NCI-H2227 treated with DMSO at 0.1 percent for 48 hours (cell line): ENCODE measurements around the gene APOC4.
"Not testable (repeated sequence)": the region's sequence is repeated elsewhere in the genome, so short reads cannot be mapped to it uniquely, and the experiment has no call there.

Experiments used
- DNase-seq: peaks from one replicate; lab custom pipeline; 2025; lab: John Stamatoyannopoulos, UW

Gene APOC4

DNA sequence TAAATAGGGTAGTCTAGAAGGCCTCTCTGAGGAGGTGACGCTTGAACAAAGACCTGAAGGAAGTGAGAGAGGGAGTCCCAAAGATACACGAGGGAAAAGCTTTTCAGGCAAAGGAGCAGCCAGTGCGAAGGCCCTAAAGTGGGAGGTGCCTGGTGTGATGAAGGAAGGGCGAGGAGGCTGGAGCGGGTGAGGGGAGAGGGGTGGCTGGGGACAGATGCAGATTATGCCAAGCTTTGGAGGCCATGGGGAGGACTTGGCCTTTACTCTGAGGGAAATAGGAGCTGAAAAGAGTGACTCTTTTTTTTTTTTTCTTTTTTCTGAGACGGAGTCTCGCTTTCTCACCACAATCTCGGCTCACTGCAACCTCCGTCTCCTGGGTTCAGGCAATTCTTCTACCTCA, 16.1 kb downstream of the APOC4 start:
- no peak for DNase-seq

DNA sequence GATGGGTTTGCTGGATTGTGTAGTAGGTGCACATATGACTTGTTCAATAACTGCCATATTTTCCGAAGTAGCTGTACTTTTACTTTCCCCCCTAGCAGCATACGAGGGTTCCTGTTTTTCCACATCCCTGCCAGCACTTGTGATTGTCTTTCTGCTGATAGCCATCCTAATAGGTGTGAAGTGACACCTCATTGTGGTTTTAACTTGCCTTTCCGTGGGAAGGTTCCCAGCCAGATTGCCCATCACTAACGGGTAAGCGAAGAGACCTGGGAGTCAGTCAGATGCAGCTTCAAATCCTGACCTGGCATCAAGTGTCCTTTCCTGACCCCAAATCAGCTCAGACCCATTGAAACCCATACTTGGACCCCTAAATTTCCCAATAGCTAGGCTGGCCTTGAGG, 17.7 kb downstream of the APOC4 start:
- DNase-seq: no peak

DNA sequence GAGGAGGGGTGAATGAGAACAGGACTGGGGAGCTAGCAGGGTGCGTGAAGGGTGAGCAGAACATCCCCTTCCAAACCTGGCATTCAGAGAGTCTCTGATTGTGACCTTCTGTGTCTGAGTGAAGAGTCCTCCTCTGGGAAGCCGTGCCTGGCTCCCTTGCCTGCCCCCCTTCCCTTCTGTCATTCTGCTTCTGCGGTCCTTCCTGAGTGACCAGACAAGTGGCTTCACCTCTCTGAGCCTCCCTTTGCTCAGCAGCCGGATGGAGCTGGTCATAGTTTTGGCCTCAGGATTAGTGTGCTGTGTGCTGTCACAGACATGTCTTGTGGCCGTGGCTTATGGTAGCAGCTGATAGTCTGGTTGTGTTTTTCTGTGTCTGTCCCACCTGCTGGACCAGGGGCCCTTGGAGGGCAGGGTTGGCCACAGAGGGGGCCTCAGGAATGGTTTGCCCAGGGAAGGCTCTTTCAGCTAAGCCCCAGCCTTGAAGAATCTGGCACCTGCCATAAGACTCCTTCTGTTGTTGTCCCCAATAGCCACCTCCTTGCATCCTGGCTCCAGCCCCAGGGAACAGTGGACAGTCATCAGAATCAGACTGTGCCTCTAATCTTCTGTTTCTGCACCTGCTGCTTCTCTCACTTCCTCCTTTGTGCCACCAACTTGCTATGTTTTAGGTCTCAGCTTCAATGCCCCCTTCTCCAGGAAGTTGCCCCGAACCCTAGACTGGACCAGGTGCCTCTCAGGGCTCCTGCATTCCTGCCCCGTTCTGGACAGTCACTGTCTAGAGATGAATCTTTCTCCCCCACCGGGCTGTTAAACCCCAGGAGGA, 19.1 kb downstream of the APOC4 start:
- no peak for DNase-seq

DNA sequence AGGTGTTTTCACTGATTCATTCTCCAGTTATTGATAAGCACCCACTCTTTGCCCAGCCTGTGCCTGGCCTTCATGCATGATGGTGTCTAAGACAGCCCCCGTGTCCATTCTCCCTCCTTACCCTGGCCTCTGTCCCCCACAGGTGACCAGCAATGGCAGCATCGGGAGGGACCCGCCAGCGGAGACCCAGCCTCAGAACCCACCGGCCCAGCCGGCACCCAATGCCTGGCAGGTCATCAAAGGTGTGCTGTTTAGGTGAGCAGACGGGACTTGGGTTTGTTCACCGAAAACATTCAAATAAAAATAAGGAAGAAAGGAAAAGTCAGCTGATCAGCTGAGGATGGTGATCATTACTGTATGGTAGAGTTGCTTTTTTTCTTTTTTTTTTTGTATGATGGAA, 19.8 kb downstream of the APOC4 start:
- DNase-seq: no peak

DNA sequence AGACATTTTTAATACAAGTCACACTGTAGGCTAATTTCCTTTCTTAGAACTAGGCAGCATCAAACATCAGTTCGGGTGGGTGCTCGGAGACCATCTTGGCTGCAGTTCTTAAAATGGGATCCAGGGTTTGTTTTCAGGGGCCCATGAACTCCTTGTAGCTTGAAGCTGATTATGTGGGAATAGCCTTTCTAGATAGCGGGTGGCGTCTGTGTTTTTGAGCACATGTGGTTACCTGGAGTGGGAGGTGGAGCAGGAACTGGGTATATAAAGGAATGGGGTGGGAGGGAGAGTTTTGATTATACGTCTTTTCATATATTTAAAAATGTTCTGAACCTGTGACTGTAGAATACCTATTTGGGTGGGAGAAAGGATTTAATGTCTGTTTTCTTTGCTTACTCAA, 26.1 kb downstream of the APOC4 start:
- no peak for DNase-seq

DNA sequence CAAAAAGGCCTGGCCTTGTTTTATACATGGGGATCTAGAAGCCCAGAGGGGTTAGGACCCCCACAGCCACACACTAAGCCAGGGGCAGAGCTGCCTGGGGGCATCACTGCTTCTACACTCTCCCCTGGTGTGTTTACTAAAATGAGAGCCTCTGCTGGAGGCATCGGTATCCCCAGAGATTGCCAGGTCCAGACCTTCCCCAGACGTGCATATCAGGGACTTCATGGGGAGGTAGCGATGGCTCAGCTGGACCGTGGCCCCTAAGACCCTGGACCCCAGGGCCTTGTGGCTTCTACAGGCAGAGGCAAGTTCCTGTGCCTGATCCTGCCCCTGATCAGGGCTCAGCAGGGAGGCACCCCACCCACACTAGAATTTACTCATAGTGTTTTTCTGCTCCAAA, 26.6 kb downstream of the APOC4 start:
- peak; percentile 23 for DNase-seq

DNA sequence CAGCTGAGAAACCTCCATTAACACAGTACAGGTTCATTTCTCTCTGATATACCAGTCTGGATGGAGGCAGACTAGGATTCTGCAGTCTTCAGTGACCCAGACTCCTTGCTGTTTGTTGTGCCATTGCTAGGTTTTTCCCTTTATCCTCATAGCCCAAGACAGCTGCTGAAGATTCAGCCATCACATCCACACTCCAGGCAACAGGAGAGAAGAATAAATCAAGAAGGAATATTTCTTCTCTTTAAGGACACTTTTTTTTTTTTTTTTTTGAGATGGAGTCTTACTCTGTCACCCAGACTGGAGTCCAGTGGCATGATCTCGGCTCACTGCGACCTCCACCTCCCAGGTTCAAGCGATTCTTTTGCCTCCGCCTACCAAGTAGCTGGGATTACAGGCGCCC, 27.4 kb downstream of the APOC4 start:
- DNase-seq: no peak

DNA sequence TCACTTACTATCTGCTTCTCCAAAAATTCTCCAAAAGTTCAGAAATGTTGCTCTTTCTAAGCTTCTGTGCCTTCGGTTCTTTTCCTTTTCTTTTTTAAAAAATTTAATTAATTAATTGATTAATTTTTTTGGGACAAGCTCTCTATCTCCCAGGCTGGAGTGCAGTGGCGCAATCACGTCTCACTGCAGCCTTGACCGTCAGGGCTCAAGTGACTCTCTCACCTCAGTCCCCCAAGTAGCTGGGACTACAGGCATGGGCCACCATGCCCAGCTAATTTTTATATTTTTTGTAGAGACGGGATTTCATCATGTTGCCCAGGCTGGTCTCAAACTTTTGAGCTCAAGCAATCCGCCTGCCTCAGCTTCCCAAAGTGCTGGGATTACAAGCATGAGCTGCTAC, 29.4 kb downstream of the APOC4 start:
- DNase-seq: not testable (repeated sequence)

DNA sequence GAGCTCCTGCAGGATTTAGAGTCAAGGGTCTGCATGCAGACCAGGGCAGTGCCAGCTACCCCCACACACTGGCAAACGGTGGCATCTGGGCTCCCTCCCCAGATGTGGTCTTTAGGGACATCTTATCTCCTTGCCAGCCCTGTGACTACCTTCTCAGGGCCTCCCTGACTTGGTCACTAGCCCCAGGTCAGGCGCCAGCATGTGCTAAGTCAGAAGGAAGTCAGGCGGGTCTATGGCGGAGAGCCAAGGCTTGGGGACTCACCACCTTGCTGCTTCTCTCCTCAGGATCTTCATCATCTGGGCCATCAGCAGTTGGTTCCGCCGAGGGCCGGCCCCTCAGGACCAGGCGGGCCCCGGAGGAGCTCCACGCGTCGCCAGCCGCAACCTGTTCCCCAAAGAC, 30.8 kb downstream of the APOC4 start:
- DNase-seq: no peak

DNA sequence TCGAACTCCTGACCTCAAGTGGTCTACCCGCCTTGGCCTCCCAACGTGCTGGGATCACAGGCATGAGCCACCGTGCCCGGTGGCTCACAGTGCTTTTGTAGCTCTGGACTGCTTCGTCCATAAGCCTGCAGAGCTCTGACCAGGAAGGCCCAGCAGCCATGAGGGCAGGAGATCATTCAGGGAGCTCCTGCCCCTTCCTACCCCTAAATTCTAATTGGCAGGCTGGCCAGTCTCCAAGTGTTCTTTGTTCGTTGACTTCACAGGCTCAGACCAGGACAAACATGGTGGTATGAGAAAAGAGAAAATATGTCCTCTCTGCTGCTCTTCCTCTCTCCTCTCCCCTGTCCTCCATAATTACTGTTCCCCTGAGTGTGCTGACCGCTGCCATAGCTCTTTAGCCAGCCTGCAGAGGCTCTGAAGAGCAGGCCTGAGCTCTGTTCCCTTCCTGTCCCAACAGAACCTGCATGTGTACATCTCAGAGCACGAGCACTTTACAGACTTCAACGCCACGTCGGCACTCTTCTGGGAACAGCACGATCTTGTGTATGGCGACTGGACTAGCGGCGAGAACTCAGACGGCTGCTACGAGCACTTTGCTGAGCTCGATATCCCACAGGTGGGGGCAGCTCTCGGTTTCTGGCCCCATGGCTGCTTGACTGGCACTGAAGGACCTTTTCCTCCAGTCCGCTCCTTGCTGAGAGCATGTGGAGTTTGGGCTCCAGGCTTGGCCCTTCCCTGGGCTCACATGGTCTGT, 32.1 kb downstream of the APOC4 start:
- DNase-seq: no peak

DNA sequence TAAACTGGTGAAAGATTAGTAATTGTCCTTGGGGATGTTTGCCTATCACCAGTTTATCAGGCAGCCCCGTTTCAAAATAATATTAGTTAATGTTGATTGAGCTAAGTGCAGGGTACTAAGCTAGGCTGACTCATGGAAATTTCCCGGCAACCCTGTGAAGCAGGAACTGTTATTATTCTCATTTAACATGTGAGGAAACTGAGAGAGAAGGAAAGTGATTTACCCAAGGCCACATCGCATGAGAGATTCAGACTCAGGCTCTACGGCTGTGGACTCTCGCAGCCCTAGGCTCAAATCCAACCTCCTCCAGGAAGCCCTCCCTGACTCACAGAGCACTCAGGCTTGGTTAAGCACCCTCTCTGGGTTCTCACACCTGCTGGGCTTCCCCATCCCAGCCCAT, 32.8 kb downstream of the APOC4 start:
- DNase-seq: no peak

DNA sequence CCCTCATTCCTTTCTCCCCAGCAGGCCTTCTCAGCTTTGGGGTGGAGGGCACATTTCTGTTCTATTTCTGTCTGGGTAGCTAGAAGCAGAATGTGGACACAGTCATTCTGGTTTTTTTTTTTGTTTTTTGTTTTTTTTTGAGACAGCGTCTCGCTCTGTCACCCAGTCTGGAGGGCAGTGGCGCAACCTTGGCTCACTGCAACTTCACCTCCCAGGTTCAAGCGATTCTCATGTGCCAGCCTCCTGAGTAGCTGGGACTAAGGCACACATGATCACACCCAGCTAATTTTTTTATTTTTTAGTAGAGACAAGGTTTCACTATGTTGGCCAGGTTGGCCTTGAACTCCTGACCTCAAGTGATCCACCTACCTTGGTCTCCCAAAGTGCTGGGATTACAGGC, 33.4 kb downstream of the APOC4 start:
- no peak for DNase-seq

DNA sequence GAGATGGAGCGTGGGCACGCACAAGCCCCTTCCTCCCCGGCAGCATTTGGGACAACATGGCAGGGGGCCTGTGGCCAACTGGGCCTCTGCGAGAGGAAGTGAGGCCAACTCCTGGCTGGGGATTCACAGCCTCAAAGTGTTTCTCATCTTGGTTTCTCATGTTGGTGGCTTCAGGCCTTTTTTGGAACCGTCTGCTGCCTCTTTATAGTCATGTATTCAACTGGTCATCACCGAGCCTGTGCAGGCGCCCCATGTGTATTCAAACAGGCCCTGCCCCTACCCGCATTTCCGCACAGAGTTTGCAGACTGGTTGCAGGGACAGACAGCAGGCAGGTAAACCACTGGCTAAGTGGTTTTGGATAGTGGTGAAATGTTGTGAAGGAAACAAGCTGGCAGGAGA, 42.0 kb downstream of the APOC4 start:
- DNase-seq: no peak

DNA sequence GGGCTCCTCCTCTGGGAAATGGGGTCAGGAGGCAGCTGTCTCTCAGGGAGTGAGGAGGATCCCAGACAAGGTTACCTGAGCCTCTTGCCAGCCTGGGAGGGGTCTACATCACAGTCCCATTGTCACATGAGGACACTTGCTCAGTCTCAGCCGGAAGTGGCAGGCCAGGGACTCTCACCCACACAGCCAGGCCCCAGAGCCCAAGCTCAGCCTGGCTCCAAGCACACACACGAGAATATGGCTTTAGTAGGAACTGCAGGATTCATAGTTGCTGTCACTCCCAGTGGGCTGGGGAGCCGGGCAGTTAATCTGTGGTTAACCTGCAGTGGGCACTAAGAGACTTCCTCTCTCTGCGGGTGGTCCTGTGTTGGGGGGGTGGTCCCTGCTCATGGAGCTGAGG, 43.4 kb downstream of the APOC4 start:
- no peak for DNase-seq

DNA sequence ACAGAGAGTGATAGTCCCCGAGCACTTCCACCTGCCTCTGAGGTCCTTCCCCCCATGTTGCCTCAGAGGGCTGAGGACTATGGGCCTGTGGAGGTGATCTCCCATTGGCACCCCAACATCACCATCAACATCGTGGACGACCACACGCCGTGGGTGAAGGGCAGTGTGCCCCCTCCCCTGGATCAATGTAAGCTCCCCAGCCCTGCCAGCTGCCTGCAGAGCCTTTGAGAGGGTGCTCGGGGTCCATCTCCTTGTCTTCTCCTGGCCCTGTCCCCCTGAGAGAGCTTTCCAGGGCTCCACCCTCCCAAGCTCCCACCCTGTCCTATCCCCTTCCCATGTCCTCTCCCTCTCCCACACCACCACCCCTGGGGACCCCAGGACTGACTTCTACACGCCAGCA, 44.4 kb downstream of the APOC4 start:
- no peak for DNase-seq

DNA sequence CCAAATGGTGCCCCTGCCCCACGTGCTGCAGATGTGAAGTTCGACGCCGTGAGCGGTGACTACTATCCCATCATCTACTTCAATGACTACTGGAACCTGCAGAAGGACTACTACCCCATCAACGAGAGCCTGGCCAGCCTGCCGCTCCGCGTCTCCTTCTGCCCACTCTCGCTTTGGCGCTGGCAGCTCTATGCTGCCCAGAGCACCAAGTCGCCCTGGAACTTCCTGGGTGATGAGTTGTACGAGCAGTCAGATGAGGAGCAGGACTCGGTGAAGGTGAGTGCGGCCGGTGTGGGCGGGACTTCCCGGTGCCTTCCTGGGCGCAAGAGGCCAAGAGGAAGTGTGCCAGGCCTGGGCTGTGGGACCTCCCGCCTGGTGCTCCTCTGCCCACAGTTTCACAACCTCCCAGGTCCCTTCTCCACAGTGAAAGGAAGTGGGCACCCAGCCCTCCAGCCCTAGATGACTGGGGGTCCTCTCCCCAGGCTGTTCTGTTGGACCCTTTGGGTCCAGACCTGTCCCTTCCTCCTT, 45.2 kb downstream of the APOC4 start:
- DNase-seq: no peak

DNA sequence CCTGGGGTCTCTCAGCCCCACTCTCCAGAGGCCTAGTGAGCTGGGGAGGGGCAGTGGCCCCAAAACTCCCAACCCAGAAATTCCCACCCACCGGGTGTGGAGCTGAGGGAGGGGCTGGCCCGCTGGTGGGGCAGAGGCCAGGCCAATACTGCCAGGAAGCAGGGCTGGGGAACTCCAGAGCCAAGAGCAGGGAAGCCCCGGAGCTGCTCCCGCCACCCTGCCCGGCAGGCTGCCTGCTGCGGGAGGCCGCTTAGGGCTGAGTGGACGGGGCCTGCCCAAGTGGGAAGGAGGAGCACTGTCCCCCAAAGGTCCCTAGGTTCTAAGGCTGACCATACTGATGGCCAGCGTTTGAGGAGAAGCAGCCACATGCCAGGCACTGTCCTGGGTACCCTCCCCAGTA, 46.2 kb downstream of the APOC4 start:
- no peak for DNase-seq

DNA sequence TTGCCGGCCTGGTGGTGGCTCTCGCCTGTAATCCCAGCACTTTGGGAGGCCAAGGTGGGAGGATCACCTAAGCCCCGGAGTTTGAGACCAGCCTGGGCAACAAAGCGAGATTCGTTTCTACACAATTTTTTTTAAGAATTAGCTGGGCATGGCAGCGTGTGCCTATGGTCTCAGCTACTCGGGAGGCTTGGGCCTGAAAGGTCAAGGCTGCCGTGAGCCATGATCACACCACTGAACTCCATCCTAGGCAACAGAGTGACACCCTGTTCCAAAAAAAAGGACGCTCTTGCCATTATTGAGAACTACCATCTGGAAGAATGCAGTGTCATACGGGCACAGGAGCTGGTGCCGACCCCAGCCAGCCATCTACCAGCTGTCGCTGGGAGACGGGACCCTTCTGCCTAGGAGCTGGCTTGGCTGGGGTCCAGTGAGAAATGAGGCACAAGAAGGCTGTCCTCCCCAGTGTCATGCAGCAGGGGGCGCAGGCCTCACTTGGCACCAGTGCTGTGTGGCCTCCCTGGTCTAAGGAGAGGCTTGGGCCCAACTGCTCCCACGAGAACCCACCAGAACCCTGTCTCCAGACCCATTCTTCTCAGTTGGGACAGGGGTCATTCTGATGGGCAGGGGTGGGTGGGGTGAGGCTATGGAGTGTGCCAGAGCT, 47.0 kb downstream of the APOC4 start:
- peak; percentile 4 for DNase-seq

DNA sequence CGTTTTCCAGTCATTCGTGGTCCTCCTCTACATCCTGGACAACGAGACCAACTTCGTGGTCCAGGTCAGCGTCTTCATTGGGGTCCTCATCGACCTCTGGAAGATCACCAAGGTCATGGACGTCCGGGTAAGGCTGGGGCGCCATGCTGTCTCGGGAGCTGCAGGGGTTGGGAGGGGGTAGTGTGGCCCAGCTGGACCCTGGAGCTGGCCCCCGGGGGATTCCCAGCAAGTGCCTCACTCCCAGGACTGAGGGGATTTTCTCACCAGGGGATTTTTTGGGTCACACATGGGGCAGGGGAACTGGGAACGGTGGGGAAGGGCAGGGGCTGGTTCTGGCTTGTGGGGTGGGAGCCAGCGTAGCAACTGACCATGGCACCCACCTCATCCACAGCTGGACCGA, 48.4 kb downstream of the APOC4 start:
- no peak for DNase-seq

DNA sequence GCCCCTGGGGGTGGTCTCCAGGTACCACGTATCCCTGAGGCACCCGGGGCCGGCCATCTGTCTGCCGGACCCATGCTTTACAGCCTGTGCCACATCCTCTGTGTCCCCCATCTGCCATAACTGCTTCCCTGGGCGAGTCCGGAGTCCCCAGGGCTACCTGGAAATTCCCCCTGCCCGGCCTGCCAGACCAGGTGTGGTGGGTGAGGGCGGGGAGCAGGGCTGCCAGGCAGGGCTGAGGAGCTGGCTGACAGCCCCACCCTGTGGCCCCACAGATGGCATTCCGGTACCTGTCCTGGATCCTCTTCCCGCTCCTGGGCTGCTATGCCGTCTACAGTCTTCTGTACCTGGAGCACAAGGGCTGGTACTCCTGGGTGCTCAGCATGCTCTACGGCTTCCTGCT, 48.9 kb downstream of the APOC4 start:
- no peak for DNase-seq

DNA sequence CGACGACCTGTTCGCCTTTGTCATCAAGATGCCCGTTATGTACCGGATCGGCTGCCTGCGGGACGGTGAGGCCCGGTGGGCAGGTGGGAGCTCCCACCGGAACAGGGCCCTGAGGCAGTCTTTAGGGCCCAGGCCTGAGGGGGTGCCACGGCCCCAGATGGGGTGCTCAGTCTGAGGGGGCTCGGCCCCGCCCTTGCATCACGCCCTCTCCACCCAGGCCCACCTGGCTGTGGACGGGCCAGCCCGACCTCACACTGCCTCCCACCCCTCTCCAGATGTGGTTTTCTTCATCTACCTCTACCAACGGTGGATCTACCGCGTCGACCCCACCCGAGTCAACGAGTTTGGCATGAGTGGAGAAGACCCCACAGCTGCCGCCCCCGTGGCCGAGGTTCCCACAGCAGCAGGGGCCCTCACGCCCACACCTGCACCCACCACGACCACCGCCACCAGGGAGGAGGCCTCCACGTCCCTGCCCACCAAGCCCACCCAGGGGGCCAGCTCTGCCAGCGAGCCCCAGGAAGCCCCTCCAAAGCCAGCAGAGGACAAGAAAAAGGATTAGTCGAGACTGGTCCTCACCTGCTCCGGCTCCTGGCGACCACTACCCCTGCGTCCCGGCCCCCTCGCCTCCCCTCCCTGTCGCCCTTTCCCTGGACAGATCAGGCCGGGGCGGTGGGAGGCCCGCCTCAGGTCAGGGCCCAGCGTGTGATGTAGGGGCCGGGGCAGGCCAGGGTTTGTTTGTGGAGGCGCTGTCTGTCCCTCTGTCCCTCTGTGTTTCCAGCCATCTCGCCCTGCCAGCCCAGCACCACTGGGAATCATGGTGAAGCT, 50.5 kb downstream of the APOC4 start:
- DNase-seq: no peak

DNA sequence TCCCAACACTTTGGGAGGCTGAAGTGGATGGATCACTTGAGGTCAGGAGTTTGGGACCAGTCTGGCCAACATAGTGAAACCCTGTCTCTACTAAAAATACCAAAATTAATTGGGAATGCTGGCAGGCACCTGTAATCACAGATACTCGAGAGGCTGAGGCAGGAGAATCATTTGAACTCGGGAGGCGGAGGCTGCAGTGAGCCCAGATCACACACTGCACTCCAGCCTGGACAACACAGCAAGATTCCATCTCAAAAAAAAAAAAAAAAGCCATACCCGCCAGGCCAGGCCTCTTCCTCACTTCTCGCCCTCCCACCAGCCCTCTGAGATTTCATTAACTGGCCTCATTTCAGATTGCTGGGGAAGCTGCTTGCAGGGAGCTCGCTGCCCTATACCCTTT, 51.5 kb downstream of the APOC4 start:
- DNase-seq: no peak
